ENCODE results near the gene RNASE2.

DNA sequence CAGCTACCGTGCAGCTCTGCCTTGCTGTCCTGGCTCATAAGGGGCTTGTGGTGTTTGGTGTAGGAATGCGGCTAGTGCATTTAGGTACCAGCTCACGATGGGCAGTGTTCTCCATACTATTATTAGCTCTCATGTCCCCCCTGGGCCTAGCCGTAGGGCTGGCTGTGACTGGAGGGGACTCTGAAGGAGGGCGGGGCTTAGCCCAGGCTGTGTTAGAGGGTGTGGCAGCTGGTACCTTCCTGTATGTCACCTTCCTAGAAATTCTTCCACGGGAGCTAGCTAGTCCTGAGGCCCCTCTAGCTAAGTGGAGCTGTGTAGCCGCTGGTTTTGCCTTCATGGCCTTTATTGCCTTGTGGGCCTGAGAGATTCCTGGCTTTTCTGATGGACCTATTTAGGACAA is 45.9 kb downstream of the RNASE2 start:
- TF ChIP-seq, protein P1, sequence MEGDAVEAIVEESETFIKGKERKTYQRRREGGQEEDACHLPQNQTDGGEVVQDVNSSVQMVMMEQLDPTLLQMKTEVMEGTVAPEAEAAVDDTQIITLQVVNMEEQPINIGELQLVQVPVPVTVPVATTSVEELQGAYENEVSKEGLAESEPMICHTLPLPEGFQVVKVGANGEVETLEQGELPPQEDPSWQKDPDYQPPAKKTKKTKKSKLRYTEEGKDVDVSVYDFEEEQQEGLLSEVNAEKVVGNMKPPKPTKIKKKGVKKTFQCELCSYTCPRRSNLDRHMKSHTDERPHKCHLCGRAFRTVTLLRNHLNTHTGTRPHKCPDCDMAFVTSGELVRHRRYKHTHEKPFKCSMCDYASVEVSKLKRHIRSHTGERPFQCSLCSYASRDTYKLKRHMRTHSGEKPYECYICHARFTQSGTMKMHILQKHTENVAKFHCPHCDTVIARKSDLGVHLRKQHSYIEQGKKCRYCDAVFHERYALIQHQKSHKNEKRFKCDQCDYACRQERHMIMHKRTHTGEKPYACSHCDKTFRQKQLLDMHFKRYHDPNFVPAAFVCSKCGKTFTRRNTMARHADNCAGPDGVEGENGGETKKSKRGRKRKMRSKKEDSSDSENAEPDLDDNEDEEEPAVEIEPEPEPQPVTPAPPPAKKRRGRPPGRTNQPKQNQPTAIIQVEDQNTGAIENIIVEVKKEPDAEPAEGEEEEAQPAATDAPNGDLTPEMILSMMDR (IDR thresholded peaks at IDR 0.05; ENCODE audit: insufficient read depth, low read length, poor library complexity, severe bottlenecking), result no peak
- TF ChIP-seq EZH2phosphoT487 (conservative IDR thresholded peaks at IDR 0.05; ENCODE audit: low read length), result no peak

All from SU-DHL-6 (cell line).